Heart left ventricle (tissue), 16 donors: ENCODE measurements around the gene C1orf52. TPM values are rescaled to one million over a fixed set of nuclear protein-coding genes. Genes with fewer than 3 reads are reported as not detected.

Source experiments
- ATAC-seq, 4 donors: fragments of 200-7000 bp; cut with Tn5 transposase; one replicate each; pipeline ENCODE4 v1.9.1; 2020 to 2022; ENCODE audit warnings: moderate library complexity in 4 of 4, mild to moderate bottlenecking in 3 of 4, moderate number of reproducible peaks in 1 of 4
- DNase-seq, 5 donors: peaks; one replicate each; pipeline ENCODE4 v3.0.0-alpha.2; 2020
- H3K27ac ChIP-seq, 12 donors: fragments of 200-600 bp; sonication (generic) in 4 of 12; one replicate each; pipeline versions ENCODE4 v1.5.0 to v1.8.0; 2016 to 2022; ENCODE audit warnings: mild to moderate bottlenecking in 2 of 12
- H3K27me3 ChIP-seq, 9 donors: fragments of 200-600 bp; sonication (generic) in 2 of 9; one replicate each; pipeline versions ENCODE4 v1.5.1 to v1.8.0; 2016 to 2022; ENCODE audit warnings: mild to moderate bottlenecking in 3 of 9
- H3K36me3 ChIP-seq, 9 donors: fragments of 200-600 bp; sonication (generic) in 2 of 9; one replicate each; pipeline versions ENCODE4 v1.5.0 to v1.8.0; 2018 to 2022; ENCODE audit warnings: mild to moderate bottlenecking in 2 of 9
- H3K4me1 ChIP-seq, 12 donors: fragments of 200-600 bp; sonication (generic) in 4 of 12; one replicate each; pipeline versions ENCODE4 v1.5.0 to v1.8.0; 2016 to 2022; ENCODE audit warnings: mild to moderate bottlenecking in 3 of 12
- H3K4me3 ChIP-seq, 12 donors: fragments of 200-600 bp; sonication (generic) in 4 of 12; one replicate each; pipeline versions ENCODE4 v1.5.0 to v1.8.0; 2017 to 2022; ENCODE audit warnings: mild to moderate bottlenecking in 9 of 12, moderate library complexity in 4 of 12
- H3K9me3 ChIP-seq, 12 donors: fragments of 200-600 bp; sonication (generic) in 4 of 12; one replicate each; pipeline versions ENCODE4 v1.5.0 to v1.8.0; 2016 to 2022; ENCODE audit warnings: mild to moderate bottlenecking in 1 of 12
- POLR2A ChIP-seq, 2 donors: fragments of 450-650 bp; IDR thresholded peaks; one replicate each; pipeline ENCODE4 v1.6.1; 2017; ENCODE audit warnings: antibody characterized with exemption in 2 of 2, mild to moderate bottlenecking in 2 of 2, moderate library complexity in 2 of 2
- WGBS, 4 donors: extraction: QIAGEN DNeasy Blood & Tissue Kit in 2 of 4; methylation state at CpG; one replicate each; pipeline versions ENCODE4 v1.1.5 to v1.1.7; 2013 to 2018; 5-methylcytosine and 5-hydroxymethylcytosine counted together
- intact Hi-C, 10 donors: fragments of 100-400 bp; cut with DNase I; formaldehyde crosslinking; loops; one replicate each; pipeline versions ENCODE4 v1.11.1 to v1.14.2; 2022
- polyA plus RNA-seq, 2 donors: library from polyadenylated mRNA; stranded (reverse); fragments of 200-250 nt; gene quantifications; one replicate each; pipeline ENCODE4 v1.2.3, GENCODE V29; 2013
- total RNA-seq, 9 donors: library from RNA; depleted of rRNA in 2 of 9; stranded (reverse); fragments of >200 nt in 2 of 9; fragmentation: NEBNext Ultra II Directional in 3 of 9; extraction: Animal tissue kit (Norgen Biotek cat#: 25700) in 3 of 9; gene quantifications; one replicate each; pipeline versions ENCODE4 v1.1.0 to v1.2.4, GENCODE V29; 2016 to 2023
- TF ChIP-seq, protein P1 (sequence below), 12 donors: fragments of 200-600 bp; sonication (generic) in 4 of 12; IDR thresholded peaks; one replicate each; pipeline versions ENCODE4 v1.5.0 to v1.8.0; 2018 to 2022; ENCODE audit warnings: antibody characterized with exemption in 12 of 12, mild to moderate bottlenecking in 5 of 12
- donor health status: ischemic (EF 13 %, LVEDD 7.1; RV severe dilation, severe dysfunction).
- donor health status: healthy with polysubstance abuse.
- donor health status: DM: no; HTN: yes; CAD: no.
- donor health status: DM: no; HTN: no; CAD: no.
- donor health status: ischemic (EF 25% LVEDD 6.9; RV normal size, moderate dysfunction).
- donor health status: ischemic (EF 25% LVEDD 5.7; RV mildly dilated, moderate dysfunction).
- donor health status: healthy.
- donor health status: DM: yes; HTN: yes; CAD: no.
- donor health status: ischemic (EF 35%, LVEDD 5.7; RV mildly dilated, moderate dysfunction).
- donor health status: nonischemic (EF 11% LVEDD 7.7; RV severe dilation, severe dysfunction).
- donor health status: DM: yes; HTN: yes; CAD: no.
- donor health status: PGD.
- donor health status: ischemic (EF 29% LVEDD 5.4; RV normal size, mild dysfunction).
- donor health status: nonischemic (EF 23%, LVEDD 6.1; RV moderate dilation, normal function).

C1orf52 gene
- total and polyA plus RNA-seq, 11 donors = 11.4 to 23.2 (median 17.0) TPM

DNA sequence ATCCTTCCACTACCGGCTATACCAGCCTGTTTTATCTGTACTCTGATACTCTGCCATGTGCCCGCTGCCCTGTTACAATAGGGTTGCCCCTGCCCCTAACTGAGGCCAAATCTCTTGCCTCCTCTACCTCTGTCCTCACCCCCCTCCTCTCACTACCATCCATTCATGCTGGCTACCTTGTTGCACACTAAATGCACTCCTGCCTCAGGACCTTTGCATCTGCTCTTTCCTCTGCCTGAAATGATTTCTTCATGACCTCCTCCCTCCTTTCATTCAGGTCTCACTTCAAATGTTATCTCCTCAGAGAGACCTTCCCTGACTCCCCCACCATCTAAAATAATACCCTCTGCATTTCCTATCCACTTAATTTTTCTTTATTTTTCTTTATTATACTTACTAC, 51.0 kb downstream of the C1orf52 start:
- Histone ChIP-seq H3K9me3 (no peaks in the 10 kb centered on the region), H3K27me3 (peaks cover 0 to 17% (median 0%) of the 10 kb centered on the region in 9 donors), H3K4me1 (no peaks in the 10 kb centered on the region), H3K4me3 (no peak overlapping the region), H3K27ac (no peak overlapping the region), H3K36me3 (no peaks in the 10 kb centered on the region)
- no peak for DNase-seq
- no peak for ATAC-seq
- intact Hi-C loops = no loop called here
- 27 to 37% (median 32%) methylated on average over 2 of the region's 2 CpGs for WGBS, 4 donors
- TF ChIP-seq, protein P1, sequence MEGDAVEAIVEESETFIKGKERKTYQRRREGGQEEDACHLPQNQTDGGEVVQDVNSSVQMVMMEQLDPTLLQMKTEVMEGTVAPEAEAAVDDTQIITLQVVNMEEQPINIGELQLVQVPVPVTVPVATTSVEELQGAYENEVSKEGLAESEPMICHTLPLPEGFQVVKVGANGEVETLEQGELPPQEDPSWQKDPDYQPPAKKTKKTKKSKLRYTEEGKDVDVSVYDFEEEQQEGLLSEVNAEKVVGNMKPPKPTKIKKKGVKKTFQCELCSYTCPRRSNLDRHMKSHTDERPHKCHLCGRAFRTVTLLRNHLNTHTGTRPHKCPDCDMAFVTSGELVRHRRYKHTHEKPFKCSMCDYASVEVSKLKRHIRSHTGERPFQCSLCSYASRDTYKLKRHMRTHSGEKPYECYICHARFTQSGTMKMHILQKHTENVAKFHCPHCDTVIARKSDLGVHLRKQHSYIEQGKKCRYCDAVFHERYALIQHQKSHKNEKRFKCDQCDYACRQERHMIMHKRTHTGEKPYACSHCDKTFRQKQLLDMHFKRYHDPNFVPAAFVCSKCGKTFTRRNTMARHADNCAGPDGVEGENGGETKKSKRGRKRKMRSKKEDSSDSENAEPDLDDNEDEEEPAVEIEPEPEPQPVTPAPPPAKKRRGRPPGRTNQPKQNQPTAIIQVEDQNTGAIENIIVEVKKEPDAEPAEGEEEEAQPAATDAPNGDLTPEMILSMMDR (IDR thresholded peaks at IDR 0.05) = no peak
- TF ChIP-seq POLR2A (IDR thresholded peaks at IDR 0.05) = no peak

DNA sequence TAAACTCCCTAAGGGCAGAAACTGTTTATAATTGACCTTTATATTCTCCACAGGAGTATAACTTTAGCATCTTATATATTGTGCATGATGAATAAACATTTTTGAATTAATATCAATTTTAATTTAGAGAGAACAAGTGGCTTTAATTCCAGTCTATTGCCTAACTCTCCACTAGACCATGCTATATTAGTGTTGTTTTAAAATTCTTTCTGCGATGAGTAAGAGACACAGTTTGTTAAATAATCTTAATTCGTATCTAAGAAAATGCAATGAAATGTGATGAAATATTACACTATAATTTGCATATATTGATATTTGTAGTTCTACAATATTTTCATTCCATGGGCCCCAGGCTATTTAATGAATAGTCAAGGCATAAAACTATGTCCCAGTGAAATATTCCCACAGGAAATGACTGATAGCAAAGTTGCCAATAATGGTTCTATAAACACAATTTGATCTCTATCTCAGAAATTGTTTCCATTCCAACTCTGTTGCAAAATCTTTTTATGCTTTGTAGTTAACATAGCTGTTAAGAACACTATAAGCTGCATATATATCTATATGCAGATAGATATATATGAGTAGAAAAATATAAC, 55.8 kb downstream of the C1orf52 start:
- no peaks in the 10 kb centered on the region for H3K9me3 ChIP-seq
- H3K36me3 ChIP-seq = no peaks in the 10 kb centered on the region
- no peak for ATAC-seq
- WGBS, 4 donors = 83 to 94% (median 88%) methylated on average over 2 of the region's 2 CpGs
- H3K27me3 ChIP-seq = peaks cover 0 to 60% (median 13%) of the 10 kb centered on the region in 9 donors
- no peak overlapping the region for H3K4me3 ChIP-seq
- H3K27ac ChIP-seq = peak overlapping the region in 1 of 12 donors; percentile 99
- peaks cover 0 to 18% (median 2%) of the 10 kb centered on the region in 12 donors for H3K4me1 ChIP-seq
- intact Hi-C loops = loop anchor here in 2 of 10 donors (5.0 kb wide), 3 partner anchors 39 to 71 kb away; no protein-coding TSS in a partner anchor
- TF ChIP-seq, protein P1 (IDR thresholded peaks at IDR 0.05) = no peak
- no peak for TF ChIP-seq POLR2A (IDR thresholded peaks at IDR 0.05)
- DNase-seq = no peak

DNA sequence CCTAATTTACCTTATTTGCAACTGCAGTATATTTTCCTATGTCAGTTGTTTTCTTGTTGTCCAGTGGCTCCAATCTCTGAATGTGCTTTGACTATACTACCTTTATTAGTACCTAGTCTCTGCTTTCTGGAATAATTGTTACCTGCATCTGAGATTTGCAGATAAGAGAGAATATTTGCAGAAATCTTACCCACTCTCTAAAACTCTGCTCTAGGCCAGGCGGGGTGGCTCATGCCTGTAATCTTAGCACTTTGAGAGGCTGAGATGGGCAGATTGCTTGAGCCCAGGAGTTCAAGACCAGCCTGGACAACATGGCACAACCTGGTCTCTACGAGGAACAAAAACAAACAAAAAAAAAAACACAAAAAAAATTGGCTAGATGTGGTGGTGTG, 56.6 kb downstream of the C1orf52 start:
- no peaks in the 10 kb centered on the region for H3K36me3 ChIP-seq
- H3K27ac ChIP-seq = peak overlapping the region in 5 of 12 donors; percentile 2 to 99 (median 89)

More for the DNA sequence above, 56.6 kb downstream of the C1orf52 start:
- TF ChIP-seq POLR2A (IDR thresholded peaks at IDR 0.05) = no peak
- TF ChIP-seq, protein P1 (IDR thresholded peaks at IDR 0.05) = no peak
- ATAC-seq (no peak), DNase-seq (no peak)
- Histone ChIP-seq H3K4me1 (peaks cover 0 to 18% (median 2%) of the 10 kb centered on the region in 12 donors), H3K9me3 (no peaks in the 10 kb centered on the region), H3K27me3 (peaks cover 0 to 61% (median 8%) of the 10 kb centered on the region in 9 donors), H3K4me3 (peak overlapping the region in 3 of 12 donors; percentile 59 to 85 (median 76))
- intact Hi-C loops = loop anchor here in 2 of 10 donors (5.0 kb wide), 3 partner anchors 39 to 71 kb away; no protein-coding TSS in a partner anchor
- WGBS, 4 donors = 74 to 86% (median 82%) methylated on average over 2 of the region's 2 CpGs
